ENCODE measurements around the gene CYB561D1. TPM values are rescaled to one million over a fixed set of nuclear protein-coding genes. Genes with fewer than 3 reads are reported as not detected.
A peak's percentile ranks its signal among the peaks of the same experiment; 100 is the strongest.
"Not testable (repeated sequence)": the region's sequence is repeated elsewhere in the genome, so short reads cannot be mapped to it uniquely, and the experiment has no call there.

The CYB561D1 gene
- total RNA-seq, 1 donor from 2014 or later, result 7.8 TPM

DNA sequence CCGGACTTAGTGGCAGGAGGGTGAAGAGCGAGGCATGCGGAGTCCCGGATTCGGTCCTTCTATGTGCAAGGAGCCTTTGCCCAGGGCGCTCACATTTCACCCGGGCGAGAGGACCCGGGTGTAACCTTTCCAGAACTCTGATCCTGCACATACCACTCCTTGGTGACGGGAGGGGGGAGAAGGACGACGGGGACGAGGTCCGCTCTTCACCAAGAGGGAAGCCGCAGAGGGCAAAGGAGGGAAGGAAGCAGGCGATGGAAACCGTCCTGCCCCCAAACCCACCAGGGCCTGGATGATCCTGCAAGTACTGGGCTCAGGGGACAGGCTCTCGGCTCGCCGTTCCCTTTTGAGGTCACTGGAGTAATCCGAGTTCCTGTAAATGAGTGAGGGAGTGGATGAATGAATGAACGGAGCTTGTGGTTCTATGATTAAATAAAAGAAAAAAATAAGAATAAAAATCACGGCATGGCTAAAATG lies 26.6 kb upstream of the CYB561D1 start:
- Mint-ChIP-seq H3K9me3 (ENCODE audit: unreplicated experiment) (no peaks in the 10 kb centered on the region), H3K4me1 (ENCODE audit: unreplicated experiment) (peaks cover 2% of the 10 kb centered on the region), H3K36me3 (ENCODE audit: low read depth, unreplicated experiment) (no peaks in the 10 kb centered on the region), H3K4me3 (ENCODE audit: unreplicated experiment) (no peak overlapping the region), H3K27me3 (ENCODE audit: unreplicated experiment) (peaks cover 11% of the 10 kb centered on the region), H3K27ac (ENCODE audit: unreplicated experiment) (no peak overlapping the region)
- TF ChIP-seq, protein P1, sequence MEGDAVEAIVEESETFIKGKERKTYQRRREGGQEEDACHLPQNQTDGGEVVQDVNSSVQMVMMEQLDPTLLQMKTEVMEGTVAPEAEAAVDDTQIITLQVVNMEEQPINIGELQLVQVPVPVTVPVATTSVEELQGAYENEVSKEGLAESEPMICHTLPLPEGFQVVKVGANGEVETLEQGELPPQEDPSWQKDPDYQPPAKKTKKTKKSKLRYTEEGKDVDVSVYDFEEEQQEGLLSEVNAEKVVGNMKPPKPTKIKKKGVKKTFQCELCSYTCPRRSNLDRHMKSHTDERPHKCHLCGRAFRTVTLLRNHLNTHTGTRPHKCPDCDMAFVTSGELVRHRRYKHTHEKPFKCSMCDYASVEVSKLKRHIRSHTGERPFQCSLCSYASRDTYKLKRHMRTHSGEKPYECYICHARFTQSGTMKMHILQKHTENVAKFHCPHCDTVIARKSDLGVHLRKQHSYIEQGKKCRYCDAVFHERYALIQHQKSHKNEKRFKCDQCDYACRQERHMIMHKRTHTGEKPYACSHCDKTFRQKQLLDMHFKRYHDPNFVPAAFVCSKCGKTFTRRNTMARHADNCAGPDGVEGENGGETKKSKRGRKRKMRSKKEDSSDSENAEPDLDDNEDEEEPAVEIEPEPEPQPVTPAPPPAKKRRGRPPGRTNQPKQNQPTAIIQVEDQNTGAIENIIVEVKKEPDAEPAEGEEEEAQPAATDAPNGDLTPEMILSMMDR (IDR thresholded peaks at IDR 0.05; ENCODE audit: unreplicated experiment), result no peak
- DNase-seq (ENCODE audit: low spot score), result no peak

DNA sequence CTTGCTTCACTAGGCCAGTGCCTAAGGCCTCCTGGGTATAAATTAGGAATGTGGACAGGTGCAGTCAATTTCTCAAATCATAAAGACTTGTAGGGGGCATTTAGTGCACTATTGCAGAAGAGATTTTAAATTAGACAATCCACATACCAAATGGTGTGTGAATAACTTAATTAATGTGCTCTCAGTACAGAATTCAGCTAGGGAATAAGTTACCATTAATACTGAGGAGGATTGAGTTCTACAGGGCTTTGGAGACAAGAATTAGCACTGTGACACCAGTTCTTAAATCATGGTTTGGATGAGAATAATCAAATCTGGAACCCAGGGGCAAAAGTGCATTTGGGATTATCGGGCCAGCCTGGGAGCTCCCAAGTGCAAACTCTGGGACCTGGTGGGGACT lies 25.8 kb upstream of the CYB561D1 start:
- H3K36me3 Mint-ChIP-seq (ENCODE audit: low read depth, unreplicated experiment), result no peaks in the 10 kb centered on the region
- H3K9me3 Mint-ChIP-seq (ENCODE audit: unreplicated experiment), result no peaks in the 10 kb centered on the region
- H3K4me1 Mint-ChIP-seq (ENCODE audit: unreplicated experiment), result peaks cover 2% of the 10 kb centered on the region
- H3K27ac Mint-ChIP-seq (ENCODE audit: unreplicated experiment), result no peak overlapping the region
- no peak overlapping the region for H3K4me3 Mint-ChIP-seq (ENCODE audit: unreplicated experiment)
- no peak for DNase-seq (ENCODE audit: low spot score)
- H3K27me3 Mint-ChIP-seq (ENCODE audit: unreplicated experiment), result peaks cover 11% of the 10 kb centered on the region
- TF ChIP-seq, protein P1 (IDR thresholded peaks at IDR 0.05; ENCODE audit: unreplicated experiment), result no peak

DNA sequence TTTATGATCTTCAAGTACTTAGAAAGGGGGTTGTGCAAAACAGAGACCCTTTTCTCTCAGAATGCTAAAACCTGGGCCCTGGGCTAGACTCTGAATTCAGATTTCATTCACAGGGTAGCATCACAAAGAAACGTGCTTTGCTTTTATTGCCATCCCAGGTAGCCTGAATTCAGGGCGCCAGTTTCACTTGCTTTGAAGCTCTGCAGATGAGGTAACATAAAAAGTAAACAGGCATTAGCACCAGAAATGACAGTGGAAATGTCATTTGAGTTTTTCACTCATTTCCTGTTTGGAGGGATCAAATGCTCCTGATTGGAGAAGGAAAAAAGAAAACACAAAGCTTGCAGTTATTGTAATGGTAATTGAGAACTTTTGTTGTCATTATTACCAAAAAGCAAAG lies 25.0 kb upstream of the CYB561D1 start:
- H3K9me3 Mint-ChIP-seq (ENCODE audit: unreplicated experiment), result no peaks in the 10 kb centered on the region
- H3K4me1 Mint-ChIP-seq (ENCODE audit: unreplicated experiment), result peaks cover 2% of the 10 kb centered on the region
- no peak for DNase-seq (ENCODE audit: low spot score)
- H3K36me3 Mint-ChIP-seq (ENCODE audit: low read depth, unreplicated experiment), result no peaks in the 10 kb centered on the region
- TF ChIP-seq, protein P1 (IDR thresholded peaks at IDR 0.05; ENCODE audit: unreplicated experiment), result no peak
- no peak overlapping the region for H3K4me3 Mint-ChIP-seq (ENCODE audit: unreplicated experiment)
- no peak overlapping the region for H3K27ac Mint-ChIP-seq (ENCODE audit: unreplicated experiment)
- H3K27me3 Mint-ChIP-seq (ENCODE audit: unreplicated experiment), result peaks cover 11% of the 10 kb centered on the region

DNA sequence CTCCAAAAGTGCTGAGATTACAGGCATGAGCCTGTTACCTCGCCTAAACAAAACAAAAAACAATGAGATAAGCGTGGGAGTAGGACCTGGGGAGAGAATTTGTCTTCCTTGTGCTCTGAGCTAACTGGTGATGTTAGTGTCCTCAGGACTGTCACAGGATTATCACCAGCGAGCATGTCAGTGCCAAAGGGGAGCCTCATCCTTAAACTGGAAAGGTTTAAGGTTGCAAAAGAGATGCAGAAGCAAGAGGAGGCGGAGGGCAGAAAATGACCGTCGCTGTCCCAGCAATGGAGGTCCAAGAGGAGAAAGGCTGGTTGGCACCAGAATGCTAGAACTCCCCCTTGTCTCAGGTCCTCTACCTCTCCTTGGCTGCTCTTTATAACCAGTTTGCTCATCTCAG lies 23.6 kb upstream of the CYB561D1 start:
- TF ChIP-seq, protein P1 (IDR thresholded peaks at IDR 0.05; ENCODE audit: unreplicated experiment), result no peak
- Mint-ChIP-seq H3K27me3 (ENCODE audit: unreplicated experiment) (peaks cover 7% of the 10 kb centered on the region), H3K4me3 (ENCODE audit: unreplicated experiment) (no peak overlapping the region)

DNA sequence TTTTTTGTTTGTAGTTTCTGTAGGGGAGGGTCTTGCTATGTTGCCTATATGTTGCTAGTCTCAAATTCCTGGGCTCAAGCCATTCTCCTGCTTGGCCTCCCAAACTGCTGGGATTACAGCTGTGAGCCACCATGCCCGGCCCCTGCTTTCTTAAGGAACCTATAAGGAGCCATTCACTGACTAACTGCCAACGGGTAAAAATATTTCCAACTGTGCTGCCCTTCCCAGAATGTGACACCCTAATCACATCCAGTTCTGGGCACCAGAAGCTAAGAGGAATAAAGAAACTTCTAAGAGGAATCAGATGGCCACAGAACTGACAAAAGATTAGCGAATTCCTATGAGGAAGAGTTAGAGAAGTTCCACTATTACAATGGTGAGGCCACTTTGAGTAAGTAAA lies 21.1 kb upstream of the CYB561D1 start:
- H3K36me3 Mint-ChIP-seq (ENCODE audit: low read depth, unreplicated experiment), result no peaks in the 10 kb centered on the region
- no peaks in the 10 kb centered on the region for H3K9me3 Mint-ChIP-seq (ENCODE audit: unreplicated experiment)
- TF ChIP-seq, protein P1 (IDR thresholded peaks at IDR 0.05; ENCODE audit: unreplicated experiment), result no peak
- H3K4me1 Mint-ChIP-seq (ENCODE audit: unreplicated experiment), result no peaks in the 10 kb centered on the region
- no peak overlapping the region for H3K4me3 Mint-ChIP-seq (ENCODE audit: unreplicated experiment)
- peaks cover 3% of the 10 kb centered on the region for H3K27me3 Mint-ChIP-seq (ENCODE audit: unreplicated experiment)
- DNase-seq (ENCODE audit: low spot score), result no peak
- peak overlapping the region; percentile 59 for H3K27ac Mint-ChIP-seq (ENCODE audit: unreplicated experiment)

More for the DNA sequence above, 23.6 kb upstream of the CYB561D1 start:
- DNase-seq (ENCODE audit: low spot score), result no peak
- Mint-ChIP-seq H3K36me3 (ENCODE audit: low read depth, unreplicated experiment) (no peaks in the 10 kb centered on the region), H3K9me3 (ENCODE audit: unreplicated experiment) (no peaks in the 10 kb centered on the region), H3K4me1 (ENCODE audit: unreplicated experiment) (peaks cover 2% of the 10 kb centered on the region), H3K27ac (ENCODE audit: unreplicated experiment) (no peak overlapping the region)

DNA sequence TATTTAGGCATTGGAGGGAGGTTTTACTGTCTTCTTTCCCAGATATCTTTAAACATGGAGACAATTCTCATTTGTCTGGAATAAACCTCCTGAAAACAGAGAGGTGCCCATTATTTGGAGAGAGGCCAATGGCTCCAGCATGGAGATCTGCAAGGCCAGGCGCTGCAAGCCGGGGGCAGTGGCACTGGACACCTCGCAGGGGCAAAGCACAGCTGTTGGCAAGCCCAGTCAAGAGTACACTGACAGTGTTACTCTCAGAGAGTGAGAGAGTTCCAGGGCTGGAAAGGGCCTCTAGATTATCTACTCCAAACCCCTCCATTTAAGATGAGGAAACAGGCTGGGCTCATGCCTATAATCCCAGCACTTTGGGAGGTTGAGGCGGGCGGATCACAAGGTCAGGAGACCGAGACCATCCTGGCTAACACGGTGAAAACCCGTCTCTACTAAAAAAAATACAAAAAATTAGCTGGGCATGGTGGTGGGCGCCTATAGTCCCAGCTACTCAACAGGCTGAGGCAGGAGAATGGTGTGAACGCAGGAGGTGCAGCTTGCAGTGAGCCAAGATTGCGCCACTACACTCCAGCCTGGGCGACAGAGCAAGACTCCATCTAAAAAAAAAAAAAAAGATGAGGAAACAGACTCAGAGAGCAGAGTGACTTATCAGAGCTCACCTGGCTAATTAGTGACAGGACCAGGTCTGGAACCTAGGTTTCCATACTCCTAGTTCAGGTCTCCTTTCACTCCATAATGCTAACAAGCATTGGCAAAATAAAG lies 20.4 kb upstream of the CYB561D1 start:
- not testable (repeated sequence) for H3K36me3 Mint-ChIP-seq (ENCODE audit: low read depth, unreplicated experiment); DNase-seq (ENCODE audit: low spot score); H3K4me1 Mint-ChIP-seq (ENCODE audit: unreplicated experiment); H3K4me3 Mint-ChIP-seq (ENCODE audit: unreplicated experiment); H3K27me3 Mint-ChIP-seq (ENCODE audit: unreplicated experiment); H3K9me3 Mint-ChIP-seq (ENCODE audit: unreplicated experiment)
- H3K27ac Mint-ChIP-seq (ENCODE audit: unreplicated experiment), result peak overlapping the region; percentile 59
